ENCODE results near the gene ASB1.

- TF ChIP-seq CTCF (IDR thresholded peaks at IDR 0.05; ENCODE audit: insufficient read depth, low read length) (no peak), POLR2AphosphoS5 (IDR thresholded peaks at IDR 0.05; ENCODE audit: low read depth) (no peak), SPI1 (IDR thresholded peaks at IDR 0.05; ENCODE audit: borderline replicate concordance, low read depth) (no peak), GABPA (IDR thresholded peaks at IDR 0.05; ENCODE audit: low read depth) (no peak)
These were observed 2.4 kb upstream of the ASB1 start for GRCh38 chr2:238424313-238424700.

Data from HL-60 (cell line).